Caco-2 (cell line): ENCODE measurements around the gene SPDYE4. TPM values are rescaled to one million over a fixed set of nuclear protein-coding genes. Genes with fewer than 3 reads are reported as not detected.

Experiments
- BruUV-seq: library from RNA; stranded (reverse); fragments of 400-500 nt; replicated peaks from 2 replicates; lab custom pipeline; 2021; lab: Mats Ljungman, UMichigan
- CTCF ChIA-PET: fragments of 300-600 bp; sonication (Branson Sonifier 250); formaldehyde crosslinking; loops from one replicate; lab custom pipeline; 2022; ENCODE audit warnings: antibody characterized with exemption; lab: Charles Lee
- POLR2A ChIA-PET: fragments of 300-600 bp; sonication (Branson Sonifier 250); formaldehyde crosslinking; loops from one replicate; lab custom pipeline; 2022; ENCODE audit warnings: antibody characterized with exemption; lab: Charles Lee
- DNase-seq, 2 experiments: peaks; one replicate each; pipeline versions ENCODE4 v3.0.0 to v3.0.0-alpha.2; 2020 to 2022
- H3K27me3 ChIP-seq: replicated peaks from 2 replicates; pipeline ENCODE4 v1.6.0; 2011; ENCODE audit warnings: low read length; ENCODE audit not compliant: control insufficient read depth, insufficient read depth
- H3K36me3 ChIP-seq: 2 replicates; pipeline ENCODE4 v1.5.1; 2011; ENCODE audit warnings: low read length; ENCODE audit not compliant: control insufficient read depth, insufficient read depth
- H3K4me1 ChIP-seq: fragments of 250-450 bp; sonication (Bioruptor Pico); 2 replicates; pipeline ENCODE4 v1.5.1; 2020; ENCODE audit warnings: mild to moderate bottlenecking
- H3K4me3 ChIP-seq: 2 replicates; pipeline ENCODE4 v1.5.1; 2011; ENCODE audit warnings: low read depth, mild to moderate bottlenecking, control low read depth, low read length
- H3K9me3 ChIP-seq: fragments of 250-450 bp; sonication (Bioruptor Pico); 2 replicates; pipeline ENCODE4 v1.5.1; 2020; ENCODE audit warnings: mild to moderate bottlenecking, moderate library complexity
- H3K27ac Mint-ChIP-seq: one replicate; pipeline ENCODE4 v1.8.0; 2022; ENCODE audit warnings: mixed read lengths; ENCODE audit not compliant: unreplicated experiment
- H3K27me3 Mint-ChIP-seq: one replicate; pipeline ENCODE4 v1.8.0; 2022; ENCODE audit warnings: mixed read lengths; ENCODE audit not compliant: insufficient read depth, unreplicated experiment
- H3K36me3 Mint-ChIP-seq: one replicate; pipeline ENCODE4 v1.8.0; 2022; ENCODE audit warnings: mild to moderate bottlenecking, mixed read lengths; ENCODE audit not compliant: insufficient read depth, unreplicated experiment
- H3K4me1 Mint-ChIP-seq: one replicate; pipeline ENCODE4 v1.8.0; 2022; ENCODE audit warnings: low read depth, mixed read lengths; ENCODE audit not compliant: unreplicated experiment
- H3K4me3 Mint-ChIP-seq: one replicate; pipeline ENCODE4 v1.8.0; 2022; ENCODE audit warnings: mild to moderate bottlenecking, moderate library complexity, mixed read lengths; ENCODE audit not compliant: unreplicated experiment
- H3K9me3 Mint-ChIP-seq: one replicate; pipeline ENCODE4 v1.8.0; 2022; ENCODE audit warnings: mixed read lengths; ENCODE audit not compliant: unreplicated experiment
- intact Hi-C: fragments of 100-400 bp; cut with micrococcal nuclease; formaldehyde crosslinking; loops from one replicate; pipeline ENCODE4 v1.10.0; 2022; ENCODE audit not compliant: unreplicated experiment
- total RNA-seq: library from RNA; stranded (reverse); gene quantifications from 2 replicates; pipeline ENCODE4 v1.2.3, GENCODE V29; 2022
- TF ChIP-seq, protein P1 (sequence below), 2 experiments: fragments of 200-600 bp in 1 of 2; IDR thresholded peaks; 1 replicate in 1 of 2; 2 replicates in 1 of 2; pipeline versions ENCODE4 v1.5.1 to v1.8.0; 2011 to 2022; ENCODE audit warnings: antibody characterized with exemption in 1 of 2, control low read depth in 1 of 2, inconsistent platforms in 1 of 2, low read depth in 1 of 2, low read length in 1 of 2, mild to moderate bottlenecking in 1 of 2, moderate library complexity in 1 of 2; ENCODE audit not compliant: insufficient read depth in 1 of 2, severe bottlenecking in 1 of 2, unreplicated experiment in 1 of 2

SPDYE4 gene
- total RNA-seq, 1 experiment from 2014 or later, result not detected

DNA sequence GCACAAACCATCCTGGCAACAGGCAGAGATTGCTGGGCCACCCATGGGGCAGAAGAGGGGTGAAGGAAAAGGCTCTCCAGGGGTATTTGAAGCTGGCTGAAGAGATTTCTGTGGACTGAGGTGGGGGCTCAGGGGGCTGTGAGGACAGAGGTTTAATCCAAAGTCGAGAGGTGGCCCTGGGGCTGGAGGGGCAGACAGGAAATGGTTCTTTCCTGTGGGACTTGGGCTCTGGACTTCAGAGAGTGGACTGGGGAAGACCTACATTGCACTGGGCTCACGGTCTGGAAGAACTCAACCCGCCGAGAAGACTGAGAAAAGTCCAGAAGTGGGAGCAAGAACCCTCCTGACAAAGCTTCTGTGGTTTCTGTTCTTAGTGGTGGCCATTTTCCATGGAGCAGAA is 16.6 kb downstream of the SPDYE4 start:
- H3K4me1 Mint-ChIP-seq, result peaks cover 11% of the 10 kb centered on the region
- no peak overlapping the region for H3K4me3 Mint-ChIP-seq
- TF ChIP-seq, protein P1, sequence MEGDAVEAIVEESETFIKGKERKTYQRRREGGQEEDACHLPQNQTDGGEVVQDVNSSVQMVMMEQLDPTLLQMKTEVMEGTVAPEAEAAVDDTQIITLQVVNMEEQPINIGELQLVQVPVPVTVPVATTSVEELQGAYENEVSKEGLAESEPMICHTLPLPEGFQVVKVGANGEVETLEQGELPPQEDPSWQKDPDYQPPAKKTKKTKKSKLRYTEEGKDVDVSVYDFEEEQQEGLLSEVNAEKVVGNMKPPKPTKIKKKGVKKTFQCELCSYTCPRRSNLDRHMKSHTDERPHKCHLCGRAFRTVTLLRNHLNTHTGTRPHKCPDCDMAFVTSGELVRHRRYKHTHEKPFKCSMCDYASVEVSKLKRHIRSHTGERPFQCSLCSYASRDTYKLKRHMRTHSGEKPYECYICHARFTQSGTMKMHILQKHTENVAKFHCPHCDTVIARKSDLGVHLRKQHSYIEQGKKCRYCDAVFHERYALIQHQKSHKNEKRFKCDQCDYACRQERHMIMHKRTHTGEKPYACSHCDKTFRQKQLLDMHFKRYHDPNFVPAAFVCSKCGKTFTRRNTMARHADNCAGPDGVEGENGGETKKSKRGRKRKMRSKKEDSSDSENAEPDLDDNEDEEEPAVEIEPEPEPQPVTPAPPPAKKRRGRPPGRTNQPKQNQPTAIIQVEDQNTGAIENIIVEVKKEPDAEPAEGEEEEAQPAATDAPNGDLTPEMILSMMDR (IDR thresholded peaks at IDR 0.05; ENCODE audit: insufficient read depth in 1 of 2, low read depth in 1 of 2, low read length in 1 of 2, severe bottlenecking in 1 of 2, unreplicated experiment in 1 of 2), result no peak
- no TSS peak for BruUV-seq
- DNase-seq, result no peak
- Histone ChIP-seq H3K4me3 (no peak overlapping the region), H3K4me1 (0 out of 2 replicates have a peak, but pooled peaks cover 4% of the 10 kb centered on the region), H3K36me3 (no peaks in the 10 kb centered on the region), H3K9me3 (no peaks in the 10 kb centered on the region), H3K27me3 (no peaks in the 10 kb centered on the region)
- ChIA-PET CTCF (no interaction called here), POLR2A (interaction anchor here (0.8 kb wide), 1 partner anchor 24 kb away, joined by 6 read pairs; no protein-coding TSS in a partner anchor)
- no peak overlapping the region for H3K27ac Mint-ChIP-seq
- no peaks in the 10 kb centered on the region for H3K9me3 Mint-ChIP-seq
- intact Hi-C loops, result loop anchor here (10.0 kb wide), 2 partner anchors 107 to 327 kb away; partner anchors contain the start of gene MYH10
- H3K27me3 Mint-ChIP-seq, result no peaks in the 10 kb centered on the region
- H3K36me3 Mint-ChIP-seq, result no peaks in the 10 kb centered on the region

DNA sequence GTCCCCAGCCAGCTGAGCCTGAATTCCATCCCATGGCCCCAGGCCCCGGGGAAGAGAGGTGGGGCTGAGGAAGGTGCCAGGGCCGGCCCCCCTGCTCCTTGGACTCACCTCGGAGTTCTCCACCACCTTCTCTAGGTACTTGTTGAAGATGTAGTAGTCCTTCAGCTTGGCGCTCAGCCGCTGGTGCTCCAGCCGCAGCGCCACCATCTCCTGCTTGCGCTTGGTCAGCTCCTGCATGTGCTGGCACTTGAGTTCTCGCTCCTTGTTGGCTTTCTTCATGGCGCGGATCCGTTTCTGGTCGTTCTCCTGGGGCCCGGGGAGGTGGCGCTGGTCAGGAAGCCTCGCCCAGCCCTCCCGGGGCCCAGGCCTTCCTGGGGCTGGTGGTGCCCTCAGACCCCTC is 17.0 kb downstream of the SPDYE4 start:
- no TSS peak for BruUV-seq
- H3K4me1 Mint-ChIP-seq, result peaks cover 15% of the 10 kb centered on the region
- no peak overlapping the region for H3K4me3 Mint-ChIP-seq
- H3K27ac Mint-ChIP-seq, result no peak overlapping the region
- H3K27me3 Mint-ChIP-seq, result no peaks in the 10 kb centered on the region
- Histone ChIP-seq H3K36me3 (no peaks in the 10 kb centered on the region), H3K9me3 (no peaks in the 10 kb centered on the region), H3K27me3 (no peaks in the 10 kb centered on the region), H3K4me3 (no peak overlapping the region), H3K4me1 (0 out of 2 replicates have a peak, but pooled peaks cover 4% of the 10 kb centered on the region)
- no peak for DNase-seq
- no peaks in the 10 kb centered on the region for H3K36me3 Mint-ChIP-seq
- POLR2A ChIA-PET, result no interaction called here
- TF ChIP-seq, protein P1 (IDR thresholded peaks at IDR 0.05; ENCODE audit: insufficient read depth in 1 of 2, low read depth in 1 of 2, low read length in 1 of 2, severe bottlenecking in 1 of 2, unreplicated experiment in 1 of 2), result no peak
- no peaks in the 10 kb centered on the region for H3K9me3 Mint-ChIP-seq
- CTCF ChIA-PET, result no interaction called here
- intact Hi-C loops, result loop anchor here (10.0 kb wide), 2 partner anchors 107 to 327 kb away; partner anchors contain the start of gene MYH10

DNA sequence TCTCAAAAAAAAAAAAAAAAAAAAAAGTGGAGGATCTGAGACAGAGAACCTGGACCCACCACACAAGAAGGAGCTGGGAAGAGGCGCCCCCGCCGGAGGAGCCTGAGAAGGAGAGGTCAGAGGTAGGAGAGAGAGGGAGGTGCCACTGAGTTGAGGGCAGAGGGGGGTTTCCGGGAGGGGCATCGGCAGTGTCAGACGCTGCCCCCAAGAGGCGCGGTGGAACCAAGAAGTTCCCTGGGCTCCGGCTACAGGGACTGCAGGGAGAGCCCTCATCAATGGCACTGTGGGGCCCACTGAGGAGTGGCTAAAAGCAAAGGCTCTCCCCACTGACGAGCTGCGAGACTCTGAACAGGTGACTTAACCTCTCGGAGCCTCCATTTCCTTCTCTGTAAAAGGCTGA is 17.9 kb downstream of the SPDYE4 start:
- Histone ChIP-seq H3K4me3 (no peak overlapping the region), H3K27me3 (no peaks in the 10 kb centered on the region), H3K36me3 (no peaks in the 10 kb centered on the region), H3K4me1 (0 out of 2 replicates have a peak, but pooled peaks cover 4% of the 10 kb centered on the region), H3K9me3 (no peaks in the 10 kb centered on the region)
- H3K9me3 Mint-ChIP-seq, result no peaks in the 10 kb centered on the region
- no peak overlapping the region for H3K4me3 Mint-ChIP-seq
- no peak for DNase-seq
- intact Hi-C loops, result loop anchor here (10.0 kb wide), 2 partner anchors 106 to 326 kb away; partner anchors contain the start of gene MYH10
- H3K27me3 Mint-ChIP-seq, result no peaks in the 10 kb centered on the region
- BruUV-seq, result no TSS peak
- no peaks in the 10 kb centered on the region for H3K36me3 Mint-ChIP-seq
- H3K4me1 Mint-ChIP-seq, result peaks cover 21% of the 10 kb centered on the region
- ChIA-PET POLR2A (no interaction called here), CTCF (no interaction called here)
- TF ChIP-seq, protein P1 (IDR thresholded peaks at IDR 0.05; ENCODE audit: insufficient read depth in 1 of 2, low read depth in 1 of 2, low read length in 1 of 2, severe bottlenecking in 1 of 2, unreplicated experiment in 1 of 2), result no peak
- H3K27ac Mint-ChIP-seq, result no peak overlapping the region
